Mesendoderm (in vitro differentiated cells): ENCODE measurements around the gene CDADC1. TPM values are rescaled to one million over a fixed set of nuclear protein-coding genes. Genes with fewer than 3 reads are reported as not detected.
A peak's percentile ranks its signal among the peaks of the same experiment; 100 is the strongest.

ENCODE experiments used
- DNase-seq: peaks from one replicate; pipeline ENCODE4 v3.0.0; 2013
- H2AK5ac ChIP-seq: 2 replicates; pipeline ENCODE4 v1.6.1; 2013; ENCODE audit warnings: low read length, inconsistent platforms
- H2BK120ac ChIP-seq: 2 replicates; pipeline ENCODE4 v1.6.1; 2013; ENCODE audit warnings: low read depth, mild to moderate bottlenecking, low read length, moderate library complexity, mixed read lengths
- H2BK15ac ChIP-seq: replicated peaks from 2 replicates; pipeline ENCODE4 v1.6.1; 2013; ENCODE audit warnings: low read depth, mild to moderate bottlenecking, moderate library complexity
- H2BK5ac ChIP-seq: 2 replicates; pipeline ENCODE4 v1.6.1; 2013; ENCODE audit warnings: low read length, inconsistent platforms
- H3K18ac ChIP-seq: 2 replicates; pipeline ENCODE4 v1.6.1; 2013; ENCODE audit warnings: mild to moderate bottlenecking, low read length, mixed read lengths
- H3K23ac ChIP-seq: one replicate; pipeline ENCODE4 v1.6.1; 2013; ENCODE audit warnings: low read length
- H3K27ac ChIP-seq: 2 replicates; pipeline ENCODE4 v1.5.1; 2013; ENCODE audit warnings: low read depth, mild to moderate bottlenecking, inconsistent platforms, low read length, moderate library complexity
- H3K27me3 ChIP-seq: 2 replicates; pipeline ENCODE4 v1.6.1; 2013; ENCODE audit warnings: low read length, control low read depth, mild to moderate bottlenecking, inconsistent platforms; ENCODE audit not compliant: insufficient read depth, poor library complexity
- H3K36me3 ChIP-seq: 2 replicates; pipeline ENCODE4 v1.6.1; 2013; ENCODE audit warnings: low read length, inconsistent platforms; ENCODE audit not compliant: control insufficient read depth, insufficient read depth
- H3K4ac ChIP-seq: one replicate; pipeline ENCODE4 v1.6.1; 2013; ENCODE audit warnings: low read depth, mild to moderate bottlenecking, low read length, moderate library complexity
- H3K4me1 ChIP-seq: 2 replicates; pipeline ENCODE4 v1.6.1; 2013; ENCODE audit warnings: low read depth, low read length, inconsistent platforms; ENCODE audit not compliant: control insufficient read depth
- H3K4me2 ChIP-seq: 2 replicates; pipeline ENCODE4 v1.6.1; 2013; ENCODE audit warnings: low read length
- H3K4me3 ChIP-seq: 2 replicates; pipeline ENCODE4 v1.5.1; 2013; ENCODE audit warnings: mild to moderate bottlenecking, low read length
- H3K56ac ChIP-seq: one replicate; pipeline ENCODE4 v1.6.1; 2013; ENCODE audit warnings: low read length
- H3K79me1 ChIP-seq: 2 replicates; pipeline ENCODE4 v1.6.1; 2013; ENCODE audit warnings: low read length, inconsistent platforms
- H3K79me2 ChIP-seq: 2 replicates; pipeline ENCODE4 v1.6.1; 2013; ENCODE audit warnings: mild to moderate bottlenecking, low read length; ENCODE audit not compliant: control insufficient read depth, insufficient read depth
- H3K9ac ChIP-seq: 2 replicates; pipeline ENCODE4 v1.6.1; 2013; ENCODE audit warnings: low read length, inconsistent platforms
- H4K5ac ChIP-seq: one replicate; pipeline ENCODE4 v1.6.1; 2013; ENCODE audit warnings: low read length
- H4K8ac ChIP-seq: one replicate; pipeline ENCODE4 v1.6.1; 2013; ENCODE audit warnings: low read depth, mild to moderate bottlenecking, control low read depth, low read length, moderate library complexity
- WGBS: extraction: QIAGEN DNeasy Blood & Tissue Kit; methylation state at CpG from one replicate; pipeline ENCODE4 v1.1.7; 2013; ENCODE audit warnings: low lambda C conversion rate, missing lambda C conversion rate; ENCODE audit not compliant: insufficient coverage; ENCODE audit errors: extremely low coverage; 5-methylcytosine and 5-hydroxymethylcytosine counted together
- polyA plus RNA-seq, 2 experiments: library from polyadenylated mRNA; stranded (reverse); fragments of 200-250 nt; gene quantifications; one replicate each; pipeline ENCODE4 v1.2.3, GENCODE V29; 2013

CDADC1 gene
- polyA plus RNA-seq (2013, experiment 1 of 2) = 4.7 TPM
- 5.1 TPM for polyA plus RNA-seq (2013, experiment 2 of 2)

- H3K56ac ChIP-seq = peak within 1 kb of the TSS; percentile 92
- peak within 1 kb of the TSS; percentile 41 for H4K8ac ChIP-seq
- no CpG with 5 or more reads among the region's 56 CpGs for WGBS
- H3K79me2 ChIP-seq = no peaks in the 10 kb centered on the region
- H3K18ac ChIP-seq = no peak within 1 kb of the TSS
- no peak within 1 kb of the TSS for H2BK120ac ChIP-seq
- peak within 1 kb of the TSS; percentile 99 for H3K4me2 ChIP-seq
- no peak within 1 kb of the TSS for H2BK15ac ChIP-seq
- H3K79me1 ChIP-seq = no peaks in the 10 kb centered on the region
- no peak within 1 kb of the TSS for H4K5ac ChIP-seq
- H3K9ac ChIP-seq = peak within 1 kb of the TSS; percentile 86
- DNase-seq = peak; percentile 99
- no peak within 1 kb of the TSS for H3K4ac ChIP-seq
- H3K27ac ChIP-seq = no peak within 1 kb of the TSS
- H3K4me3 ChIP-seq = peak within 1 kb of the TSS; percentile 90
- H3K4me1 ChIP-seq = no peaks in the 10 kb centered on the region
- H3K36me3 ChIP-seq = no peaks in the 10 kb centered on the region
- H2BK5ac ChIP-seq = no peak within 1 kb of the TSS
- H3K27me3 ChIP-seq = no peaks in the 10 kb centered on the region
- H2AK5ac ChIP-seq = no peak within 1 kb of the TSS
- no peak within 1 kb of the TSS for H3K23ac ChIP-seq
Measured at GRCh38 chr13:49247643-49248621, at the start of gene CDADC1. TSS of gene CDADC1 (plus strand) at chr13:49247925. CDS start at chr13:49248038, 113 bp downstream.

- no peak overlapping the region for H3K23ac ChIP-seq
- no peaks in the 10 kb centered on the region for H3K27me3 ChIP-seq
- H3K79me2 ChIP-seq = no peaks in the 10 kb centered on the region
- no peak overlapping the region for H3K56ac ChIP-seq
- H3K9ac ChIP-seq = no peak overlapping the region
- no peak for DNase-seq
- H2BK15ac ChIP-seq = no peak overlapping the region
- no peak overlapping the region for H3K4me2 ChIP-seq
- H2AK5ac ChIP-seq = no peak overlapping the region
- H3K79me1 ChIP-seq = no peaks in the 10 kb centered on the region
- H4K8ac ChIP-seq = no peak overlapping the region
- no peak overlapping the region for H3K27ac ChIP-seq
- no peak overlapping the region for H3K18ac ChIP-seq
- no CpG with 5 or more reads among the region's 3 CpGs for WGBS
- H3K36me3 ChIP-seq = no peaks in the 10 kb centered on the region
- H2BK120ac ChIP-seq = no peak overlapping the region
- no peak overlapping the region for H2BK5ac ChIP-seq
- no peak overlapping the region for H4K5ac ChIP-seq
- H3K4me3 ChIP-seq = no peak overlapping the region
- H3K4ac ChIP-seq = no peak overlapping the region
- H3K4me1 ChIP-seq = no peaks in the 10 kb centered on the region
Measured at GRCh38 chr13:49206641-49207040, 41.1 kb upstream of the CDADC1 start.

GRCh38 chr13:49208619-49209018 lies 39.1 kb upstream of the CDADC1 start:
- H3K9ac ChIP-seq = no peak overlapping the region

GRCh38 chr13:49210114-49210513 lies 37.6 kb upstream of the CDADC1 start:
- H3K36me3 ChIP-seq = no peaks in the 10 kb centered on the region
- no peaks in the 10 kb centered on the region for H3K4me1 ChIP-seq
- WGBS = no CpG with 5 or more reads among the region's 1 CpG
- H3K79me1 ChIP-seq = no peaks in the 10 kb centered on the region
- H3K9ac ChIP-seq = no peak overlapping the region
- H3K79me2 ChIP-seq = no peaks in the 10 kb centered on the region
- no peak overlapping the region for H3K18ac ChIP-seq
- no peak overlapping the region for H4K5ac ChIP-seq
- no peak overlapping the region for H2AK5ac ChIP-seq
- no peaks in the 10 kb centered on the region for H3K27me3 ChIP-seq
- no peak overlapping the region for H2BK15ac ChIP-seq
- no peak overlapping the region for H3K4ac ChIP-seq
- H3K4me2 ChIP-seq = no peak overlapping the region
- H3K56ac ChIP-seq = no peak overlapping the region
- H3K4me3 ChIP-seq = no peak overlapping the region
- H4K8ac ChIP-seq = no peak overlapping the region
- DNase-seq = no peak
- H2BK5ac ChIP-seq = no peak overlapping the region
- H2BK120ac ChIP-seq = no peak overlapping the region
- no peak overlapping the region for H3K23ac ChIP-seq
- H3K27ac ChIP-seq = no peak overlapping the region

More at GRCh38 chr13:49208619-49209018, 39.1 kb upstream of the CDADC1 start:
- Histone ChIP-seq H2BK120ac (no peak overlapping the region), H3K4ac (no peak overlapping the region), H4K8ac (no peak overlapping the region), H3K4me1 (no peaks in the 10 kb centered on the region), H3K4me3 (no peak overlapping the region), H3K79me2 (no peaks in the 10 kb centered on the region), H2BK15ac (no peak overlapping the region), H3K4me2 (no peak overlapping the region), H3K27me3 (no peaks in the 10 kb centered on the region), H3K27ac (no peak overlapping the region), H2BK5ac (no peak overlapping the region), H3K23ac (no peak overlapping the region), H2AK5ac (no peak overlapping the region), H3K36me3 (no peaks in the 10 kb centered on the region), H3K56ac (no peak overlapping the region), H3K18ac (no peak overlapping the region), H3K79me1 (no peaks in the 10 kb centered on the region), H4K5ac (no peak overlapping the region)
- WGBS = 100% methylated on average over 1 of the region's 4 CpGs
- DNase-seq = no peak

GRCh38 chr13:49210669-49211068 lies 37.1 kb upstream of the CDADC1 start:
- Histone ChIP-seq H3K9ac (no peak overlapping the region), H3K4me2 (no peak overlapping the region), H2BK15ac (no peak overlapping the region), H2AK5ac (no peak overlapping the region), H3K56ac (no peak overlapping the region), H4K8ac (no peak overlapping the region), H3K4ac (no peak overlapping the region), H3K27ac (no peak overlapping the region), H4K5ac (no peak overlapping the region), H3K79me2 (no peaks in the 10 kb centered on the region), H2BK120ac (no peak overlapping the region), H3K4me1 (no peaks in the 10 kb centered on the region), H3K36me3 (no peaks in the 10 kb centered on the region), H3K27me3 (no peaks in the 10 kb centered on the region), H3K79me1 (no peaks in the 10 kb centered on the region), H3K18ac (no peak overlapping the region), H3K4me3 (no peak overlapping the region), H2BK5ac (no peak overlapping the region), H3K23ac (no peak overlapping the region)
- DNase-seq = no peak
- WGBS = no CpG with 5 or more reads among the region's 5 CpGs
